Kidney (tissue), 14 donors: ENCODE data around the gene VPS13A. TPM values are rescaled to one million over a fixed set of nuclear protein-coding genes. Genes with fewer than 3 reads are reported as not detected.

Experiments used
- DNase-seq, 5 donors: peaks; one replicate each; pipeline ENCODE4 v3.0.0-alpha.2; 2013 to 2020
- FAIRE-seq: peaks from 2 replicates; lab custom pipeline; 2012; peaks lifted over from hg19 to GRCh38; lab: Jason Lieb, UNC
- H3K27ac ChIP-seq, 2 donors: one replicate each; pipeline ENCODE4 v1.7.0; 2013; ENCODE audit warnings: low read depth in 2 of 2, low read length in 2 of 2, inconsistent platforms in 1 of 2
- H3K27me3 ChIP-seq: one replicate; pipeline ENCODE4 v1.7.1; 2013; ENCODE audit warnings: low read length, inconsistent platforms; ENCODE audit not compliant: control insufficient read depth, insufficient read depth
- H3K36me3 ChIP-seq, 3 donors: one replicate each; pipeline versions ENCODE4 v1.7.0 to v1.7.1; 2013; ENCODE audit warnings: low read length in 3 of 3, control low read depth in 1 of 3, inconsistent platforms in 1 of 3; ENCODE audit not compliant: insufficient read depth in 3 of 3, control insufficient read depth in 2 of 3
- H3K4me1 ChIP-seq, 3 donors: one replicate each; pipeline versions ENCODE4 v1.7.0 to v1.7.1; 2013; ENCODE audit warnings: low read length in 3 of 3, inconsistent platforms in 1 of 3, low read depth in 1 of 3; ENCODE audit not compliant: control insufficient read depth in 2 of 3, insufficient read depth in 2 of 3
- H3K4me3 ChIP-seq, 3 donors: one replicate each; pipeline versions ENCODE4 v1.7.0 to v1.8.1; 2013; ENCODE audit warnings: low read length in 3 of 3, control low read depth in 1 of 3, inconsistent platforms in 1 of 3
- H3K9ac ChIP-seq, 3 donors: one replicate each; pipeline versions ENCODE4 v1.7.0 to v1.7.1; 2013; ENCODE audit warnings: low read length in 3 of 3, control low read depth in 1 of 3, inconsistent platforms in 1 of 3
- H3K9me3 ChIP-seq, 3 donors: one replicate each; pipeline versions ENCODE4 v1.7.0 to v1.7.1; 2013; ENCODE audit warnings: low read length in 3 of 3, control low read depth in 1 of 3, inconsistent platforms in 1 of 3; ENCODE audit not compliant: control insufficient read depth in 2 of 3, insufficient read depth in 1 of 3
- CTCF ChIP-seq: IDR thresholded peaks from 3 replicates; pipeline ENCODE4 v1.5.1; 2012; ENCODE audit warnings: mild to moderate bottlenecking, moderate library complexity, borderline replicate concordance; ENCODE audit not compliant: insufficient read depth; ENCODE audit errors: extremely low read depth
- intact Hi-C: fragments of 100-400 bp; cut with DNase I; formaldehyde crosslinking; loops from one replicate; pipeline ENCODE4 v1.11.1; 2022
- polyA plus RNA-seq: library from polyadenylated mRNA; stranded (reverse); fragments of 350-450 nt; fragmentation: Illumina TruSeq; extraction: RNeasy Lipid Tissue Mini Kit (QIAGEN cat#74804); gene quantifications from one replicate; pipeline ENCODE4 v1.2.3, GENCODE V29; 2014; ENCODE audit warnings: low read depth, low replicate concordance; ENCODE audit not compliant: insufficient read depth
- total RNA-seq: library from RNA; stranded (reverse); fragmentation: NEBNext Ultra II Directional; extraction: Animal tissue kit (Norgen Biotek cat#: 25700); gene quantifications from one replicate; pipeline ENCODE4 v1.2.1, GENCODE V29; 2021
- donor health status: control.
- donor health status: control.
- donor health status: control.
- donor health status: control.
- donor health status: control.
- donor health status: DM: yes; HTN: yes; CAD: no.
- donor health status: Normal renal cell carcinoma (clear cell type).

VPS13A gene
- total and polyA plus RNA-seq, 2 donors from 2014 or later: 10.1 to 32.1 TPM

- FAIRE-seq (no peak), DNase-seq (no peak)
- no peaks in the 10 kb centered on the region for H3K27me3 ChIP-seq
- no peak overlapping the region for H3K27ac ChIP-seq
- H3K4me3 ChIP-seq: no peak overlapping the region
- H3K36me3 ChIP-seq: peaks cover 0 to 13% (median 3%) of the 10 kb centered on the region in 3 donors
- intact Hi-C loops: no loop called here
- no peak for TF ChIP-seq CTCF
- no peaks in the 10 kb centered on the region for H3K4me1 ChIP-seq
- H3K9ac ChIP-seq: no peak overlapping the region
- no peaks in the 10 kb centered on the region for H3K9me3 ChIP-seq
Observed at GRCh38 chr9:77221431-77221830, 44.1 kb downstream of the VPS13A start.

DNA sequence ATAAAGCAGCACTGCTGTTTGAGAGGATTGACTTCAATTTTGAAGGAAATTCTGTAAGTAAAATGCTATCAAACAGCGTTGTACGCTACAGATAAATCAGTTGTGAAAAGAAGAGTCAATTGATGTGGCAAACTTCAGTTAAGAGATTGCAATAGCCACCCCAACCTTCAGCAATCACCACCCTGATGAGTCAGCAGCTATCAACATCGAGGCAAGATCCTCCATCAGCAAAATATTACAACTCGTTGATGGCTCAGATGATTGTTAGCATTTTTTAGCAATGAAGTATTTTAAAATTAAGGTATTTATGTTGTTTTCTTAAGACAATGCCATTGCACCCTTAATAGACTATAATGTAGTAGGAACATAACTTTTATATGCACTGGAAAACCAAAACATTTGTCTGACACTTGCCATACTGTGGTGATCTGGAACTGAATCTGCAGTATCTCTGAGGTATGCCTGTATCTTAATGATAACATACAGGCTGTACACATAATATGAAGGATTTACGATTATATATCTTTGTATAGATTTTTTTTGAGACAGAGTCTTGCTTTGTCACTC, 47.5 kb downstream of the VPS13A start:
- peaks cover 0 to 24% (median 7%) of the 10 kb centered on the region in 3 donors for H3K36me3 ChIP-seq
- no peaks in the 10 kb centered on the region for H3K4me1 ChIP-seq

GRCh38 chr9:77236693-77237092, 59.4 kb downstream of the VPS13A start:
- H3K27ac ChIP-seq: no peak overlapping the region
- no peaks in the 10 kb centered on the region for H3K9me3 ChIP-seq
- no peak overlapping the region for H3K9ac ChIP-seq
- H3K4me1 ChIP-seq: no peaks in the 10 kb centered on the region
- H3K27me3 ChIP-seq: no peaks in the 10 kb centered on the region
- intact Hi-C loops: no loop called here
- DNase-seq (no peak), FAIRE-seq (no peak)
- TF ChIP-seq CTCF: no peak
- no peak overlapping the region for H3K4me3 ChIP-seq
- H3K36me3 ChIP-seq: no peaks in the 10 kb centered on the region

More for the DNA sequence above, 47.5 kb downstream of the VPS13A start:
- intact Hi-C loops: no loop called here
- DNase-seq (no peak), FAIRE-seq (no peak)
- no peak overlapping the region for H3K27ac ChIP-seq
- H3K9ac ChIP-seq: no peak overlapping the region
- no peaks in the 10 kb centered on the region for H3K9me3 ChIP-seq
- no peak overlapping the region for H3K4me3 ChIP-seq
- no peaks in the 10 kb centered on the region for H3K27me3 ChIP-seq
- no peak for TF ChIP-seq CTCF

DNA sequence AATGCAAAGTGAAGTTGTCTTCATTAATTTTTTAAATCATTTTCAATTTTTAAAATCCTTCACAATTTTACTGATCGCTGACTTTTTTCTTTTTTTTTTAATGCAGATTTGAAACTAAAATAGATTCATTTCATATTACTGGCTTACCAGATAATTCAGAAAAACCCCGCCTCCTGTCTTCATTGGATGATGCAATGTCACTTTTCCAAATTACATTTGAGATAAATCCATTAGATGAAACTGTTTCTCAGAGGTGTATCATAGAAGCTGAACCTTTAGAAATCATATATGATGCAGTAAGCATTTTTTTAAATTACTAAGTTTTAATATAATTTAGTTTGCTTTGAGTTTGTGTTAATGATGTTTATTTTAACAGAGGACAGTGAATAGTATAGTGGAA, 60.6 kb downstream of the VPS13A start:
- intact Hi-C loops: no loop called here
- no peak for DNase-seq
- no peaks in the 10 kb centered on the region for H3K27me3 ChIP-seq

More for the DNA sequence above, 60.6 kb downstream of the VPS13A start:
- no peak for FAIRE-seq
- no peak overlapping the region for H3K27ac ChIP-seq
- H3K4me1 ChIP-seq: no peaks in the 10 kb centered on the region
- no peaks in the 10 kb centered on the region for H3K9me3 ChIP-seq
- no peak overlapping the region for H3K9ac ChIP-seq
- no peak for TF ChIP-seq CTCF
- H3K4me3 ChIP-seq: no peak overlapping the region
- H3K36me3 ChIP-seq: no peaks in the 10 kb centered on the region
